ENCODE measurements around the gene MLXIP.

The MLXIP gene

DNA sequence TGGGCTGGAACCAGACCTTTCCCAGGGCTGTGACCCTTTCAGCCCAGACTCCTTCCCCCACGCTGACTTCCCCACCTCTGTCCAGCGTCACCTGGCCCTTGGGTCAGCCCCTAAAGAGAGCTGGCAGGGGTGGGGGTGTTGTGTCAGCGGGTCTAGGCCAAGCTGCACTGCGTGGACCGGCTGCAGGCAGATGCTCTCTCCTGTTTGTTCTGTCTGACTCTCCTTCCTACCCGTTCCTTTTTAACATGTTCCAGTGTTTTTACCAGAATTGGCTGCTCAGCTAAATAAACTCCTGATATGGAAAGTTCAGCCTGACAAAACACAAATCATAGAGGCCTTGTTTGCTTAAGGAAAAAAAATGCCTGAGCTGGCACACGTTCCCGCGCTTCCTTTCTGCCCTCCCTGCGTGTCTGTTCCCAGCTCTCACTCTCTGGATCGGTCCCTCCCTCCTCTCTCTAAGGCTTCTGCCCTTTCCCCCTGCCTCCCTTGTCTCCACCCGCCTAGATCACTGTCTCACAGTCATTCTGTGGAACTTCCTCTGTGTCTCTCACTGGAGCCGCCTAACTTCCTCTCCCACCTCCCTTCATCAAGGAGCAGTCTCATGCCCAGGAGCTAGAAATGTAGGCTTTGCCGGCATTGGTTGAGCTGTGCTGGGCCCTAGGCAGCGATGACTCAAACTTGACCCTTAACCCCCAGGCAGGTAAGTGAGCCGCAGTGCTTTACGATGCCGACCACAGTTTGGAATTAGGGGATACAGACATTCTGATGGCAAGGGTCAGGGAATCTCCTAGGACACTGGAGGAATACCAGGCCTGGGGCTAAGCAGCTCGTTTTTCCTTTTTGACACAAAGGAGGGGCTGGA is 15.5 kb upstream of the MLXIP start:
- Histone ChIP-seq H3K27me3 (ENCODE audit: control insufficient read depth in 3 of 3, insufficient read depth in 3 of 3, low read depth in 1 of 3, low read length in 3 of 3) (no peaks in the 10 kb centered on the region), H4K91ac (ENCODE audit: low read depth, low read length, poor library complexity) (no peak overlapping the region), H3K9me3 (replicated peaks in 1 of 2; ENCODE audit: control insufficient read depth in 2 of 2, insufficient read depth in 1 of 2, low read depth in 1 of 2, low read length in 2 of 2) (no peaks in the 10 kb centered on the region), H2BK12ac (ENCODE audit: low read length) (no peak overlapping the region), H3K27ac (replicated peaks; ENCODE audit: low read length) (no peak overlapping the region), H3K36me3 (replicated peaks in 1 of 2; ENCODE audit: control insufficient read depth in 2 of 2, insufficient read depth in 2 of 2, low read length in 2 of 2) (peaks cover 22 to 50% of the 10 kb centered on the region in 2 donors), H2BK5ac (ENCODE audit: low read length) (no peak overlapping the region), H3K14ac (ENCODE audit: low read length) (no peak overlapping the region), H3K9ac (ENCODE audit: low read depth, low read length, poor library complexity) (peak overlapping the region; percentile 27), H2BK120ac (ENCODE audit: low read depth, low read length) (no peak overlapping the region), H2AFZ (ENCODE audit: low read length) (peak overlapping the region; percentile 69), H3K4me1 (ENCODE audit: control insufficient read depth in 2 of 2, insufficient read depth in 1 of 2, low read depth in 1 of 2, low read length in 2 of 2) (peaks cover 14 to 20% of the 10 kb centered on the region in 2 donors), H4K8ac (ENCODE audit: low read depth, low read length) (no peak overlapping the region), H2BK15ac (ENCODE audit: low read length) (no peak overlapping the region), H3K23ac (ENCODE audit: low read depth, low read length, poor library complexity) (peak overlapping the region; percentile 44), H3K4me3 (ENCODE audit: low read length in 2 of 2) (peak overlapping the region in 1 of 2 donors; percentile 53), H2AK5ac (ENCODE audit: low read depth, low read length) (no peak overlapping the region), H3K79me1 (ENCODE audit: low read depth, low read length) (peaks cover 2% of the 10 kb centered on the region), H3K4me2 (ENCODE audit: insufficient read depth, low read length, poor library complexity, severe bottlenecking) (no peak overlapping the region), H3K4ac (ENCODE audit: low read length) (no peak overlapping the region), H3K18ac (ENCODE audit: low read length) (peak overlapping the region; percentile 15)
- WGBS, 2 donors (ENCODE audit: extremely low coverage in 2 of 2, insufficient read length in 2 of 2, insufficient replicate concordance in 1 of 2), result no CpG with 5 or more reads among the region's 19 CpGs
- DNase-seq (ENCODE audit: low spot score), result no peak

DNA sequence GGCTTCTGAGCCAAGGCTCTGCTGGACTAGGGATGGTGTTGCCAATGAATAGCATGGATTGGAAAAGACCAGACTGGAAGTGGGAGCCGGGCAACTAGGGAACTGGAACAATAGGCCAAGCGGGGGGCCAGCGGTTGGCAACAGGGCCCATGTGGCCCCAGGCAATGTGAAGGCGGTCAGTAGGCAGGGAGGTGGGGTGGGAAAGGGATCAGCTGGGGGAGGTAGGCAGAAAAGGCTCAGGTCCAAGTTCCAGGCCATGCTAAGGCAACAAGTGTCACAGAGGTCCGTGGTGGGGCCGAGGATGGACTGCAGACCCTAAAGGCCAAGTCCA is 14.9 kb upstream of the MLXIP start:
- H4K91ac ChIP-seq (ENCODE audit: low read depth, low read length, poor library complexity), result no peak overlapping the region
- no peak overlapping the region for H2AK5ac ChIP-seq (ENCODE audit: low read depth, low read length)
- peak overlapping the region in 1 of 2 donors; percentile 53 for H3K4me3 ChIP-seq (ENCODE audit: low read length in 2 of 2)

DNA sequence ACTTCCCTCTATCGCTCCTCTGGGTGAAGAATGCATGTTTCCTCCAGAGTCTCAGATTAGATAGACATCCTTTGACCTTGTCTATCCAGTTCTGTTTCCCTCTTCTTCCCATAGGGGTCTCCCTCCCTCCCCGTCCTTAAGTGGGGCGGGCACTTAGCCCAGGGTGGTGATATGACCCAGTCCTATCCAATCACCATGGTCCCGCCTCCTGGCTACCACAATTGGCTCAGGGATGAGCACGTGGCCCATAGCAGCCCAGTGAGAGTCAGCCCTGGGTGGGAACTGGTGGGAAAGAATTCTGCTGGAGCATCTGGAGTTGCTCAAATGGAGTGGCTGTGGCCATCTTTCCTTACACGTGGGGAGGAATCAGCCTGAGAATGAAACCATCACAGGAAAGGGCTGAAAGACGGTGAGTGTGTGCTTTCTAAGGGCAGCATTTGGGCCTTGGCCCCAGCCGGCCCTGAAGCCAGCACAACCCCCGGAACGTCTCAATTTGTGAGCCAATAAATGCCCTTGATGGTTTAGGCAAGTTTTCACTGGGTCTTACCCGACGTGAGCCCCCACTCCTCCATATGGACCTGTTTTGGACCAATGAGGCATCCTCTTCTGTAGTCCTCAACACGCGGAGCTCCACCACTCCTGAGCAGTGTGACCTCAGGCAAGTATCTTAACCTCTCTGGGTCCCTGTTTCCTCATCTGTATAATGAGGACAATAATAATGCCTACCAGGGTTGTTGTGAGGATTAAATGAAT is 14.4 kb upstream of the MLXIP start:
- H3K79me1 ChIP-seq (ENCODE audit: low read depth, low read length), result peaks cover 2% of the 10 kb centered on the region
- H3K27me3 ChIP-seq (ENCODE audit: control insufficient read depth in 3 of 3, insufficient read depth in 3 of 3, low read depth in 1 of 3, low read length in 3 of 3), result no peaks in the 10 kb centered on the region
- no CpG with 5 or more reads among the region's 14 CpGs for WGBS, 2 donors (ENCODE audit: extremely low coverage in 2 of 2, insufficient read length in 2 of 2, insufficient replicate concordance in 1 of 2)
- no peak overlapping the region for H2BK15ac ChIP-seq (ENCODE audit: low read length)
- H2BK5ac ChIP-seq (ENCODE audit: low read length), result no peak overlapping the region
- no peak overlapping the region for H2BK12ac ChIP-seq (ENCODE audit: low read length)
- H3K4me3 ChIP-seq (ENCODE audit: low read length in 2 of 2), result peak overlapping the region in 1 of 2 donors; percentile 53
- H2BK120ac ChIP-seq (ENCODE audit: low read depth, low read length), result no peak overlapping the region
- peak overlapping the region; percentile 69 for H2AFZ ChIP-seq (ENCODE audit: low read length)
- peaks cover 16 to 49% of the 10 kb centered on the region in 2 donors for H3K36me3 ChIP-seq (replicated peaks in 1 of 2; ENCODE audit: control insufficient read depth in 2 of 2, insufficient read depth in 2 of 2, low read length in 2 of 2)
- no peak overlapping the region for H4K91ac ChIP-seq (ENCODE audit: low read depth, low read length, poor library complexity)
- H3K18ac ChIP-seq (ENCODE audit: low read length), result no peak overlapping the region
- H2AK5ac ChIP-seq (ENCODE audit: low read depth, low read length), result no peak overlapping the region
- H3K4me2 ChIP-seq (ENCODE audit: insufficient read depth, low read length, poor library complexity, severe bottlenecking), result no peak overlapping the region
- no peak overlapping the region for H3K9ac ChIP-seq (ENCODE audit: low read depth, low read length, poor library complexity)
- no peak overlapping the region for H3K23ac ChIP-seq (ENCODE audit: low read depth, low read length, poor library complexity)
- no peak overlapping the region for H3K27ac ChIP-seq (replicated peaks; ENCODE audit: low read length)
- no peak overlapping the region for H3K4ac ChIP-seq (ENCODE audit: low read length)
- H3K14ac ChIP-seq (ENCODE audit: low read length), result no peak overlapping the region
- DNase-seq (ENCODE audit: low spot score), result peak; percentile 65
- H3K9me3 ChIP-seq (replicated peaks in 1 of 2; ENCODE audit: control insufficient read depth in 2 of 2, insufficient read depth in 1 of 2, low read depth in 1 of 2, low read length in 2 of 2), result no peaks in the 10 kb centered on the region
- peaks cover 14 to 20% of the 10 kb centered on the region in 2 donors for H3K4me1 ChIP-seq (ENCODE audit: control insufficient read depth in 2 of 2, insufficient read depth in 1 of 2, low read depth in 1 of 2, low read length in 2 of 2)
- no peak overlapping the region for H4K8ac ChIP-seq (ENCODE audit: low read depth, low read length)

More for the DNA sequence above, 14.9 kb upstream of the MLXIP start:
- Histone ChIP-seq H3K27ac (replicated peaks; ENCODE audit: low read length) (no peak overlapping the region), H3K36me3 (replicated peaks in 1 of 2; ENCODE audit: control insufficient read depth in 2 of 2, insufficient read depth in 2 of 2, low read length in 2 of 2) (peaks cover 22 to 53% of the 10 kb centered on the region in 2 donors), H3K9ac (ENCODE audit: low read depth, low read length, poor library complexity) (no peak overlapping the region), H3K23ac (ENCODE audit: low read depth, low read length, poor library complexity) (no peak overlapping the region), H2BK12ac (ENCODE audit: low read length) (no peak overlapping the region), H2BK15ac (ENCODE audit: low read length) (no peak overlapping the region), H2BK5ac (ENCODE audit: low read length) (no peak overlapping the region), H3K4ac (ENCODE audit: low read length) (no peak overlapping the region), H3K4me1 (ENCODE audit: control insufficient read depth in 2 of 2, insufficient read depth in 1 of 2, low read depth in 1 of 2, low read length in 2 of 2) (peaks cover 14 to 20% of the 10 kb centered on the region in 2 donors), H2BK120ac (ENCODE audit: low read depth, low read length) (no peak overlapping the region), H3K4me2 (ENCODE audit: insufficient read depth, low read length, poor library complexity, severe bottlenecking) (no peak overlapping the region), H2AFZ (ENCODE audit: low read length) (peak overlapping the region; percentile 69), H3K27me3 (ENCODE audit: control insufficient read depth in 3 of 3, insufficient read depth in 3 of 3, low read depth in 1 of 3, low read length in 3 of 3) (no peaks in the 10 kb centered on the region), H4K8ac (ENCODE audit: low read depth, low read length) (no peak overlapping the region), H3K14ac (ENCODE audit: low read length) (no peak overlapping the region), H3K9me3 (replicated peaks in 1 of 2; ENCODE audit: control insufficient read depth in 2 of 2, insufficient read depth in 1 of 2, low read depth in 1 of 2, low read length in 2 of 2) (no peaks in the 10 kb centered on the region), H3K18ac (ENCODE audit: low read length) (peak overlapping the region; percentile 4), H3K79me1 (ENCODE audit: low read depth, low read length) (peaks cover 2% of the 10 kb centered on the region)
- no CpG with 5 or more reads among the region's 6 CpGs for WGBS, 2 donors (ENCODE audit: extremely low coverage in 2 of 2, insufficient read length in 2 of 2, insufficient replicate concordance in 1 of 2)
- no peak for DNase-seq (ENCODE audit: low spot score)
